Upper lobe of left lung (tissue), 6 donors: ENCODE results near the gene SERINC2. TPM values are rescaled to one million over a fixed set of nuclear protein-coding genes. Genes with fewer than 3 reads are reported as not detected.
A peak's percentile ranks its signal among the peaks of the same experiment; 100 is the strongest.

ENCODE experiments used
- ATAC-seq, 2 donors: fragments of 200-7000 bp; cut with Tn5 transposase; one replicate each; pipeline ENCODE4 v1.9.1; 2022; ENCODE audit warnings: mild to moderate bottlenecking in 2 of 2, moderate library complexity in 2 of 2; ENCODE audit not compliant: low FRiP score in 2 of 2
- DNase-seq, 2 donors: peaks; one replicate each; pipeline ENCODE4 v3.0.0-alpha.2; 2019 to 2020
- H3K27ac ChIP-seq, 4 donors: fragments of 200-600 bp; sonication (generic); one replicate each; pipeline ENCODE4 v1.5.1; 2016 to 2019
- H3K27me3 ChIP-seq, 4 donors: fragments of 200-600 bp; sonication (generic); one replicate each; pipeline ENCODE4 v1.5.1; 2017 to 2019
- H3K36me3 ChIP-seq, 4 donors: fragments of 200-600 bp; sonication (generic); one replicate each; pipeline ENCODE4 v1.5.1; 2016 to 2019
- H3K4me1 ChIP-seq, 4 donors: fragments of 200-600 bp; sonication (generic); one replicate each; pipeline ENCODE4 v1.5.1; 2018 to 2019
- H3K4me3 ChIP-seq, 4 donors: fragments of 200-600 bp; sonication (generic); one replicate each; pipeline ENCODE4 v1.5.1; 2017 to 2019; ENCODE audit warnings: mild to moderate bottlenecking in 2 of 4, moderate library complexity in 1 of 4
- H3K9me3 ChIP-seq, 4 donors: fragments of 200-600 bp; sonication (generic); one replicate each; pipeline ENCODE4 v1.5.1; 2018 to 2019
- CTCF ChIP-seq, 6 experiments: fragments of 450-650 bp in 4 of 6; fragments of 200-600 bp in 2 of 6; sonication (generic) in 2 of 6; IDR thresholded peaks; one replicate each; pipeline ENCODE4 v1.5.1; 2016 to 2019; ENCODE audit warnings: antibody characterized with exemption in 6 of 6
- EP300 ChIP-seq, 4 donors: sonication (generic); formaldehyde crosslinking; IDR thresholded peaks; one replicate each; pipeline ENCODE4 v1.5.1; 2017; ENCODE audit warnings: antibody characterized with exemption in 4 of 4, control low read depth in 2 of 4
- POLR2A ChIP-seq, 4 donors: fragments of 450-650 bp; IDR thresholded peaks; one replicate each; pipeline ENCODE4 v1.5.1; 2016 to 2017; ENCODE audit warnings: antibody characterized with exemption in 4 of 4, mild to moderate bottlenecking in 2 of 4
- POLR2AphosphoS5 ChIP-seq, 2 donors: sonication (generic); formaldehyde crosslinking; IDR thresholded peaks; one replicate each; pipeline ENCODE4 v1.5.1; 2017; ENCODE audit warnings: antibody characterized with exemption in 2 of 2
- WGBS, 2 donors: methylation state at CpG; one replicate each; pipeline ENCODE4 v1.1.5; 2017 to 2018; 5-methylcytosine and 5-hydroxymethylcytosine counted together
- total RNA-seq, 6 donors: library from RNA; depleted of rRNA in 4 of 6; stranded (reverse); fragments of >200 nt in 4 of 6; gene quantifications; one replicate each; pipeline versions ENCODE4 v1.1.0 to v1.2.1, GENCODE V29; 2016 to 2021
- donor health status: DM: no; HTN: no; CAD: no; lungs with moderate emphysema.
- donor health status: DM: no; HTN: yes; CAD: no; lungs with severe emphysema.

The SERINC2 gene
- total RNA-seq, 6 donors from 2014 or later = 32.3 to 45.9 (median 42.1) TPM

- Histone ChIP-seq H3K9me3 (no peaks in the 10 kb centered on the region), H3K4me1 (peaks cover 3 to 10% (median 9%) of the 10 kb centered on the region in 4 donors), H3K27ac (no peak overlapping the region), H3K27me3 (no peaks in the 10 kb centered on the region), H3K4me3 (no peak overlapping the region), H3K36me3 (no peaks in the 10 kb centered on the region)
- peak in 1 of 2 donors; percentile 45 for ATAC-seq
- peak in 1 of 2 donors; percentile 67 for DNase-seq
- 70 to 76% methylated on average over 7 of the region's 7 CpGs for WGBS, 2 donors
- no peak for TF ChIP-seq EP300 (IDR thresholded peaks at IDR 0.05)
- TF ChIP-seq POLR2AphosphoS5 (IDR thresholded peaks at IDR 0.05) = no peak
- TF ChIP-seq POLR2A (IDR thresholded peaks at IDR 0.05) = no peak
- TF ChIP-seq CTCF (IDR thresholded peaks at IDR 0.05) = no peak
Observed at GRCh38 chr1:31390071-31390470, 22.9 kb upstream of the SERINC2 start.

- Histone ChIP-seq H3K27ac (no peak overlapping the region), H3K4me3 (no peak overlapping the region), H3K4me1 (peaks cover 3 to 10% (median 9%) of the 10 kb centered on the region in 4 donors), H3K36me3 (no peaks in the 10 kb centered on the region), H3K9me3 (no peaks in the 10 kb centered on the region), H3K27me3 (no peaks in the 10 kb centered on the region)
- DNase-seq (no peak), ATAC-seq (no peak)
- TF ChIP-seq EP300 (IDR thresholded peaks at IDR 0.05) = no peak
Observed at GRCh38 chr1:31393463-31393862, 19.6 kb upstream of the SERINC2 start.

DNA sequence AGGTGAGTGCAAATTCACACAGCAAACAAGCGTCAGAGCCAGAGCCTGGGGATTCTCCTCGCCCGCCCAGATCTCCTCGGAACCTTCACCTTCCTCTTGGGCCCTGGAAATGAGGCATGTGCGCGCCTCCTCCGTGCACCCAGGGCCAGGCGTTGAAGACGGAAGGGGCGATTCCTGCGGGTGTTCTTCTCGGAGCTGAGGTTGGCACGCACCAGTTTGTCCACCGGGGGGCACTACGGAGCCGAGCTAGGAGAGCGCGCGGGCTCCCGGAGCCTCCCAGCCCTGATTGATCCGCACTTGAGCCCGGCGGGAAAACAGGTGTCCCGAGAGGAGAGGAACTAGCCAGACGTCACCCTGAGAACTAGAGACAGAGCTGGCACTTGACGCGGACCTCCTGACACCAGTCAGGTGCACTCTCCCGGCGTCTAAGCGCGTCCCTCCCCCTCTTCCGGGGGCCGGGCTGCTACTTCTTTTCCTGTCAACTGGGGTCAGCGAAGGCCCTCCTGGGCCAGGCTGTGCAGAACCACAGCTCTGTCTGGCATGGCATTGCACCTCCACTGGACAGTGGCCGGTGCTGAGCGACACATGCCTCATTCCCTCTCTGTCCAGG lies 18.3 kb upstream of the SERINC2 start:
- Histone ChIP-seq H3K27me3 (no peaks in the 10 kb centered on the region), H3K36me3 (no peaks in the 10 kb centered on the region), H3K4me1 (peaks cover 3 to 10% (median 9%) of the 10 kb centered on the region in 4 donors), H3K4me3 (peak overlapping the region in 3 of 4 donors; percentile 24 to 44 (median 35)), H3K9me3 (no peaks in the 10 kb centered on the region), H3K27ac (peak overlapping the region in 1 of 4 donors; percentile 4)
- peak; percentile 94 to 96 for ATAC-seq
- WGBS, 2 donors = 1 to 5% methylated on average over 27 to 35 of the region's 36 CpGs
- TF ChIP-seq POLR2AphosphoS5 (IDR thresholded peaks at IDR 0.05) = no peak
- TF ChIP-seq POLR2A (IDR thresholded peaks at IDR 0.05) = no peak
- TF ChIP-seq CTCF (IDR thresholded peaks at IDR 0.05) = peak; percentile 74 to 92 (median 86)
- TF ChIP-seq EP300 (IDR thresholded peaks at IDR 0.05) = peak in 1 of 4 donors; percentile 12
- DNase-seq = peak; percentile 91 to 92

GRCh38 chr1:31396633-31397351 lies 16.2 kb upstream of the SERINC2 start:
- WGBS, 2 donors = 84 to 93% methylated on average over 3 of the region's 3 CpGs
- ATAC-seq = no peak
- no peaks in the 10 kb centered on the region for H3K36me3 ChIP-seq
- TF ChIP-seq CTCF (IDR thresholded peaks at IDR 0.05) = no peak
- no peak for TF ChIP-seq EP300 (IDR thresholded peaks at IDR 0.05)
- TF ChIP-seq POLR2A (IDR thresholded peaks at IDR 0.05) = no peak
- no peak for TF ChIP-seq POLR2AphosphoS5 (IDR thresholded peaks at IDR 0.05)
- H3K27ac ChIP-seq = no peak overlapping the region
- H3K4me3 ChIP-seq = no peak overlapping the region
- DNase-seq = no peak
- no peaks in the 10 kb centered on the region for H3K9me3 ChIP-seq
- H3K4me1 ChIP-seq = peaks cover 3 to 10% (median 9%) of the 10 kb centered on the region in 4 donors
- H3K27me3 ChIP-seq = no peaks in the 10 kb centered on the region

GRCh38 chr1:31397360-31398095 lies 15.5 kb upstream of the SERINC2 start:
- no peaks in the 10 kb centered on the region for H3K9me3 ChIP-seq
- H3K4me3 ChIP-seq = no peak overlapping the region
- no peak overlapping the region for H3K27ac ChIP-seq
- WGBS, 2 donors = 55 to 83% methylated on average over 2 to 4 of the region's 4 CpGs
- TF ChIP-seq EP300 (IDR thresholded peaks at IDR 0.05) (no peak), POLR2AphosphoS5 (IDR thresholded peaks at IDR 0.05) (no peak), POLR2A (IDR thresholded peaks at IDR 0.05) (no peak), CTCF (IDR thresholded peaks at IDR 0.05) (no peak)
- H3K4me1 ChIP-seq = peaks cover 3 to 10% (median 9%) of the 10 kb centered on the region in 4 donors
- no peaks in the 10 kb centered on the region for H3K36me3 ChIP-seq
- DNase-seq (no peak), ATAC-seq (no peak)
- H3K27me3 ChIP-seq = no peaks in the 10 kb centered on the region
